K562 (cell line): Measurements from ENCODE around the gene HCST. TPM values are rescaled to one million over a fixed set of nuclear protein-coding genes. Genes with fewer than 3 reads are reported as not detected.

Source experiments
- BCL6 ChIP-seq: fragments of 250-450 bp; sonication (Bioruptor Pico); IDR thresholded peaks from 2 replicates; pipeline ENCODE4 v1.4.0; 2020
- CBX8 ChIP-seq: fragments of 200-600 bp; sonication (generic); IDR thresholded peaks from 2 replicates; pipeline ENCODE4 v1.6.1; 2012; ENCODE audit warnings: borderline replicate concordance, mixed run types, low read depth, mild to moderate bottlenecking, moderate library complexity, mixed read lengths, low read length, control low read depth, inconsistent platforms; ENCODE audit not compliant: poor library complexity, severe bottlenecking; ENCODE audit errors: extremely low read depth
- CUX1 ChIP-seq: fragments of 200-800 bp; sonication (Bioruptor generic); IDR thresholded peaks from 2 replicates; pipeline ENCODE4 v1.6.1; 2016; ENCODE audit warnings: missing genetic modification characterization, missing compliant biosample characterization
- DIDO1 ChIP-seq: fragments of 450-650 bp; IDR thresholded peaks from 2 replicates; pipeline ENCODE4 v1.6.1; 2016; ENCODE audit warnings: low read depth, missing biosample characterization, missing genetic modification characterization
- E2F3 ChIP-seq: fragments of 250-450 bp; sonication (Bioruptor Pico); IDR thresholded peaks from 2 replicates; pipeline ENCODE4 v1.4.0; 2020; ENCODE audit warnings: mild to moderate bottlenecking
- FOSL1 ChIP-seq: fragments of 200-800 bp; sonication (Bioruptor generic); conservative IDR thresholded peaks from 2 replicates; pipeline ENCODE4 v1.6.1; 2016; ENCODE audit warnings: missing genetic modification characterization, missing compliant biosample characterization
- JUND ChIP-seq, 2 experiments: IDR thresholded peaks; 2 replicates in 1 of 2; 3 replicates in 1 of 2; pipeline ENCODE4 v1.6.1; 2011; ENCODE audit warnings: borderline replicate concordance in 2 of 2, low read depth in 2 of 2, low read length in 2 of 2, improper control_type of control experiment in 1 of 2, missing biosample characterization in 1 of 2, missing genetic modification characterization in 1 of 2, missing genetic modification reagents in 1 of 2
- MAX ChIP-seq: sonication (generic); formaldehyde crosslinking; IDR thresholded peaks from 2 replicates; pipeline ENCODE4 v1.9.0; 2022; ENCODE audit warnings: mild to moderate bottlenecking, missing genetic modification reagents
- MEF2D ChIP-seq: conservative IDR thresholded peaks from 2 replicates; pipeline ENCODE4 v1.6.1; 2016; ENCODE audit warnings: low read depth, missing genetic modification characterization, missing compliant biosample characterization
- MTF1 ChIP-seq: fragments of 250-450 bp; sonication (Bioruptor Pico); IDR thresholded peaks from 2 replicates; pipeline ENCODE4 v1.9.0; 2021; ENCODE audit warnings: moderate library complexity, mild to moderate bottlenecking, inconsistent platforms, borderline replicate concordance
- RNF2 ChIP-seq: sonication (generic); IDR thresholded peaks from 2 replicates; pipeline ENCODE4 v1.6.1; 2016
- SMARCB1 ChIP-seq: IDR thresholded peaks from 2 replicates; pipeline ENCODE4 v1.6.1; 2011; ENCODE audit warnings: improper control_type of control experiment, low read depth; ENCODE audit not compliant: insufficient read length
- XRCC3 ChIP-seq: fragments of 450-650 bp; IDR thresholded peaks from 2 replicates; pipeline ENCODE4 v1.6.1; 2017; ENCODE audit warnings: mild to moderate bottlenecking, moderate library complexity
- ZBED1 ChIP-seq: IDR thresholded peaks from 2 replicates; pipeline ENCODE4 v1.6.1; 2014
- ZFX ChIP-seq: sonication (generic); formaldehyde crosslinking; IDR thresholded peaks from 2 replicates; pipeline ENCODE4 v1.8.0; 2022; ENCODE audit warnings: mild to moderate bottlenecking, missing genetic modification reagents, moderate library complexity
- ZKSCAN8 ChIP-seq: fragments of 200-800 bp; sonication (Bioruptor generic); IDR thresholded peaks from 2 replicates; pipeline ENCODE4 v1.6.1; 2016; ENCODE audit warnings: missing genetic modification characterization, missing compliant biosample characterization
- ZNF197 ChIP-seq: fragments of 200-800 bp; sonication (Bioruptor generic); IDR thresholded peaks from 2 replicates; pipeline ENCODE4 v1.6.1; 2016; ENCODE audit warnings: low read depth, missing genetic modification characterization, missing compliant biosample characterization
- ZNF24 ChIP-seq: fragments of 450-650 bp; IDR thresholded peaks from 2 replicates; pipeline ENCODE4 v1.6.1; 2016
- ZNF316 ChIP-seq: fragments of 450-650 bp; IDR thresholded peaks from 2 replicates; pipeline ENCODE4 v1.6.1; 2016
- ZNF57 ChIP-seq: fragments of 450-650 bp; formaldehyde crosslinking; IDR thresholded peaks from 2 replicates; pipeline ENCODE4 v1.4.0; 2020; ENCODE audit warnings: mild to moderate bottlenecking, moderate library complexity
- ZNF740 ChIP-seq, 3 experiments: fragments of 200-800 bp in 1 of 3; sonication (Bioruptor generic) in 1 of 3; sonication (generic) in 1 of 3; formaldehyde crosslinking in 1 of 3; IDR thresholded peaks; 2 replicates each; pipeline versions ENCODE4 v1.6.1 to v1.8.0; 2016 to 2022; ENCODE audit warnings: mild to moderate bottlenecking in 2 of 3, missing compliant biosample characterization in 2 of 3, missing genetic modification characterization in 2 of 3, missing genetic modification reagents in 1 of 3
- ZNF766 ChIP-seq: fragments of 200-800 bp; sonication (Bioruptor generic); conservative IDR thresholded peaks from 2 replicates; pipeline ENCODE4 v1.6.1; 2016; ENCODE audit warnings: missing genetic modification characterization, missing compliant biosample characterization
- polyA plus RNA-seq, 8 experiments: library from polyadenylated mRNA; depleted of rRNA in 4 of 8; stranded (reverse) in 5 of 8; unstranded in 3 of 8; fragments of >200 nt; fragmentation: Nextera tagmentation in 2 of 8; fragmentation: Illumina TruSeq in 1 of 8; extraction: Ambion mirVana in 2 of 8; extraction: Trizol in 1 of 8; gene quantifications; 2 replicates each; pipeline versions ENCODE4 v1.2.1 to v1.2.3, GENCODE V29; 2011 to 2014; ENCODE audit warnings: inconsistent platforms in 1 of 8, missing spikeins in 1 of 8
- total RNA-seq, 7 experiments: library from RNA; depleted of rRNA in 6 of 7; stranded (reverse); fragments of >200 nt in 6 of 7; fragmentation: Illumina TruSeq in 2 of 7; extraction: Trizol in 2 of 7; gene quantifications; 2 replicates each; pipeline versions ENCODE4 v1.2.1 to v1.2.3, GENCODE V29; 2011 to 2021; ENCODE audit warnings: low replicate concordance in 1 of 7

HCST gene
- total and polyA plus RNA-seq, 9 of the 15 experiments (the other 6 are each of a cell fraction or from before 2014, with no cell fraction given) = 0.29 to 1.9 (median 0.95) TPM; not detected in 2

GRCh38 chr19:35899547-35900214, 2.6 kb upstream of the HCST start (continued):
- TF ChIP-seq MEF2D (tag) (no peak), ZNF57 (CRISPR knock-in tag) (no peak), ZNF24 (no peak), ZNF316 (no peak), JUND (IDR thresholded peaks at IDR 0.05; ENCODE audit: borderline replicate concordance, low read depth, low read length) (peak; percentile 68), JUND (tag; IDR thresholded peaks at IDR 0.05; ENCODE audit: borderline replicate concordance, low read depth, low read length) (no peak; the same call in 2 of the 3 replicates), ZNF766 (CRISPR knock-in tag) (no peak), CUX1 (CRISPR knock-in tag) (no peak), ZNF197 (CRISPR knock-in tag) (no peak), BCL6 (no peak), DIDO1 (tag) (0 out of 2 replicates have a peak, but pooled peaks have one; percentile 23), SMARCB1 (no peak), XRCC3 (no peak), RNF2 (no peak), ZBED1 (0 out of 2 replicates have a peak, but pooled peaks have one; percentile 26), E2F3 (CRISPR knock-in tag) (peak; percentile 58; the same call in 1 of the 2 replicates), ZFX (CRISPR knock-in tag) (no peak), ZKSCAN8 (no peak), CBX8 (no peak), FOSL1 (tag) (0 out of 2 replicates have a peak, but pooled peaks have one; percentile 21), MAX (CRISPR knock-in tag) (no peak), ZNF740 (CRISPR knock-in tag; IDR thresholded peaks at IDR 0.05) (peak; percentile 89), ZNF740 (tag; IDR thresholded peaks at IDR 0.05) (peak in 1 of 2 experiments; percentile 79; a peak in 2 of 4 replicates), MTF1 (CRISPR knock-in tag) (no peak)
